Choroid plexus epithelial cell (primary cell): ENCODE data around the gene ASB9.
"Not testable (repeated sequence)": the region's sequence is repeated elsewhere in the genome, so short reads cannot be mapped to it uniquely, and the experiment has no call there.

Source experiments
- DNase-seq: peaks from one replicate; pipeline ENCODE4 v3.0.0-alpha.2; 2010; ENCODE audit warnings: low read depth
- H3K4me3 ChIP-seq: 2 replicates; pipeline ENCODE4 v1.5.1; 2011; ENCODE audit warnings: low read depth, mild to moderate bottlenecking, control low read depth, low read length, moderate library complexity
- CTCF ChIP-seq: conservative IDR thresholded peaks from 2 replicates; pipeline ENCODE4 v1.5.1; 2011; ENCODE audit warnings: low read depth, mild to moderate bottlenecking, control low read depth, inconsistent platforms, low read length, moderate library complexity

ASB9 gene

GRCh38 chrX:15269618-15270521, at the start of gene ASB9:
Gene ASB9, minus strand, starts transcription at chrX:15270083. Its CDS starts 209 bp downstream, at chrX:15269874.
- peak within 1 kb of the TSS; percentile 39 for H3K4me3 ChIP-seq
- no peak for TF ChIP-seq CTCF

GRCh38 chrX:15319075-15319474, 49.2 kb upstream of the ASB9 start:
- DNase-seq = no peak
- TF ChIP-seq CTCF = no peak
- H3K4me3 ChIP-seq = no peak overlapping the region

More at GRCh38 chrX:15269618-15270521, at the start of gene ASB9:
- peak; percentile 82 for DNase-seq

GRCh38 chrX:15315509-15315908, 45.6 kb upstream of the ASB9 start, which contains the start of gene ASB11:
Gene ASB11, minus strand, starts transcription at chrX:15315640. Its CDS starts 35 bp downstream, at chrX:15315605.
- no peak within 1 kb of the TSS for H3K4me3 ChIP-seq
- no peak for DNase-seq
- TF ChIP-seq CTCF = no peak

- no peak overlapping the region for H3K4me3 ChIP-seq
- TF ChIP-seq CTCF = no peak
- DNase-seq = no peak
Observed at GRCh38 chrX:15314472-15314871, 44.6 kb upstream of the ASB9 start.

- DNase-seq = no peak
- no peak for TF ChIP-seq CTCF
- no peak overlapping the region for H3K4me3 ChIP-seq
Observed at GRCh38 chrX:15311119-15311518, 41.2 kb upstream of the ASB9 start.

- no peak for TF ChIP-seq CTCF
- peak; percentile 66 for DNase-seq
Observed at GRCh38 chrX:15310117-15310516, 40.2 kb upstream of the ASB9 start.

GRCh38 chrX:15305899-15306298, 36.0 kb upstream of the ASB9 start:
- DNase-seq, H3K4me3 ChIP-seq: not testable (repeated sequence)

More at GRCh38 chrX:15310117-15310516, 40.2 kb upstream of the ASB9 start:
- H3K4me3 ChIP-seq = no peak overlapping the region
